WTC11 (cell line): Measurements from ENCODE around the gene DCD. TPM values are rescaled to one million over a fixed set of nuclear protein-coding genes. Genes with fewer than 3 reads are reported as not detected.

Experiments used
- ATAC-seq: fragments of 200-7000 bp; cut with Tn5 transposase; 2 replicates; pipeline ENCODE4 v1.10.0; 2021; ENCODE audit warnings: mild to moderate bottlenecking, moderate library complexity
- CTCF ChIA-PET: fragments of 300-600 bp; sonication (Branson Sonifier 250); formaldehyde crosslinking; loops from one replicate; lab custom pipeline; 2021; ENCODE audit warnings: antibody characterized with exemption; lab: Charles Lee
- POLR2A ChIA-PET: fragments of 350-600 bp; sonication (Branson Sonifier 250); formaldehyde crosslinking; loops from one replicate; lab custom pipeline; 2021; ENCODE audit warnings: antibody characterized with exemption; lab: Charles Lee
- DNase-seq: peaks from one replicate; pipeline ENCODE4 v3.0.0; 2021; ENCODE audit warnings: low spot score
- H3K27ac Mint-ChIP-seq: 2 replicates; pipeline ENCODE4 v1.8.0; 2021; ENCODE audit warnings: mixed read lengths
- H3K27me3 Mint-ChIP-seq: 2 replicates; pipeline ENCODE4 v1.8.0; 2021; ENCODE audit warnings: low read depth, mild to moderate bottlenecking, moderate library complexity, mixed read lengths
- H3K36me3 Mint-ChIP-seq: 2 replicates; pipeline ENCODE4 v1.8.0; 2021; ENCODE audit warnings: mixed read lengths
- H3K4me1 Mint-ChIP-seq: 2 replicates; pipeline ENCODE4 v1.8.0; 2022; ENCODE audit warnings: mixed read lengths
- H3K4me3 Mint-ChIP-seq: 2 replicates; pipeline ENCODE4 v1.8.0; 2021; ENCODE audit warnings: mild to moderate bottlenecking, moderate library complexity, mixed read lengths
- H3K9me3 Mint-ChIP-seq: 2 replicates; pipeline ENCODE4 v1.8.0; 2021; ENCODE audit warnings: mixed read lengths
- ETV6 ChIP-seq: sonication (generic); formaldehyde crosslinking; IDR thresholded peaks from 2 replicates; pipeline ENCODE4 v1.8.1; 2022; ENCODE audit warnings: mild to moderate bottlenecking, missing genetic modification reagents
- FOXK1 ChIP-seq: sonication (generic); formaldehyde crosslinking; IDR thresholded peaks from 2 replicates; pipeline ENCODE4 v1.8.0; 2022; ENCODE audit warnings: mild to moderate bottlenecking, moderate library complexity, missing genetic modification reagents
- FOXP1 ChIP-seq: sonication (generic); formaldehyde crosslinking; IDR thresholded peaks from 2 replicates; pipeline ENCODE4 v1.8.0; 2022; ENCODE audit warnings: missing genetic modification reagents, mild to moderate bottlenecking, moderate library complexity, borderline replicate concordance
- GTF2I ChIP-seq: fragments of 250-450 bp; sonication (Bioruptor Pico); conservative IDR thresholded peaks from 2 replicates; pipeline ENCODE4 v1.4.0; 2021; ENCODE audit warnings: mild to moderate bottlenecking
- JAZF1 ChIP-seq: fragments of 250-450 bp; sonication (Bioruptor Pico); IDR thresholded peaks from 2 replicates; pipeline ENCODE4 v1.9.0; 2021; ENCODE audit warnings: moderate library complexity, mild to moderate bottlenecking, inconsistent platforms
- JUN ChIP-seq: sonication (generic); formaldehyde crosslinking; IDR thresholded peaks from 2 replicates; pipeline ENCODE4 v1.8.0; 2023; ENCODE audit warnings: mild to moderate bottlenecking, missing genetic modification reagents
- SP1 ChIP-seq: sonication (generic); formaldehyde crosslinking; conservative IDR thresholded peaks from 2 replicates; pipeline ENCODE4 v1.8.1; 2022; ENCODE audit warnings: missing genetic modification reagents
- TEAD1 ChIP-seq: sonication (generic); formaldehyde crosslinking; IDR thresholded peaks from 2 replicates; pipeline ENCODE4 v1.8.0; 2022; ENCODE audit warnings: mild to moderate bottlenecking, missing genetic modification reagents
- ZNF121 ChIP-seq: sonication (generic); formaldehyde crosslinking; IDR thresholded peaks from 2 replicates; pipeline ENCODE4 v1.8.0; 2023; ENCODE audit warnings: missing genetic modification reagents
- ZNF232 ChIP-seq: sonication (generic); formaldehyde crosslinking; IDR thresholded peaks from 2 replicates; pipeline ENCODE4 v1.8.0; 2022; ENCODE audit warnings: mild to moderate bottlenecking, missing genetic modification reagents
- ZNF317 ChIP-seq: sonication (generic); formaldehyde crosslinking; IDR thresholded peaks from 2 replicates; pipeline ENCODE4 v1.8.1; 2023; ENCODE audit warnings: low read depth, mild to moderate bottlenecking, moderate library complexity, missing genetic modification reagents, borderline replicate concordance
- total RNA-seq: library from RNA; stranded (reverse); gene quantifications from 3 replicates; pipeline ENCODE4 v1.2.3, GENCODE V29; 2021
- TF ChIP-seq, protein P1 (sequence below): sonication (generic); formaldehyde crosslinking; IDR thresholded peaks from 2 replicates; pipeline ENCODE4 v1.8.0; 2023; ENCODE audit warnings: missing genetic modification reagents, mild to moderate bottlenecking, borderline replicate concordance
- TF ChIP-seq, protein P2 (sequence below): sonication (generic); formaldehyde crosslinking; conservative IDR thresholded peaks from 2 replicates; pipeline ENCODE4 v1.8.1; 2022; ENCODE audit warnings: mild to moderate bottlenecking, missing genetic modification reagents
- TF ChIP-seq, protein P3 (sequence below): sonication (generic); formaldehyde crosslinking; IDR thresholded peaks from 2 replicates; pipeline ENCODE4 v1.8.1; 2023; ENCODE audit warnings: mild to moderate bottlenecking, missing genetic modification reagents, moderate library complexity
- TF ChIP-seq, protein P4 (sequence below): sonication (generic); formaldehyde crosslinking; IDR thresholded peaks from 2 replicates; pipeline ENCODE4 v1.8.0; 2022; ENCODE audit warnings: mild to moderate bottlenecking, missing genetic modification reagents
- TF ChIP-seq, protein P5 (sequence below): fragments of 250-450 bp; sonication (Bioruptor Pico); conservative IDR thresholded peaks from 2 replicates; pipeline ENCODE4 v1.9.0; 2021; ENCODE audit warnings: mild to moderate bottlenecking

DCD gene
- total RNA-seq, 1 experiment from 2014 or later = not detected

DNA sequence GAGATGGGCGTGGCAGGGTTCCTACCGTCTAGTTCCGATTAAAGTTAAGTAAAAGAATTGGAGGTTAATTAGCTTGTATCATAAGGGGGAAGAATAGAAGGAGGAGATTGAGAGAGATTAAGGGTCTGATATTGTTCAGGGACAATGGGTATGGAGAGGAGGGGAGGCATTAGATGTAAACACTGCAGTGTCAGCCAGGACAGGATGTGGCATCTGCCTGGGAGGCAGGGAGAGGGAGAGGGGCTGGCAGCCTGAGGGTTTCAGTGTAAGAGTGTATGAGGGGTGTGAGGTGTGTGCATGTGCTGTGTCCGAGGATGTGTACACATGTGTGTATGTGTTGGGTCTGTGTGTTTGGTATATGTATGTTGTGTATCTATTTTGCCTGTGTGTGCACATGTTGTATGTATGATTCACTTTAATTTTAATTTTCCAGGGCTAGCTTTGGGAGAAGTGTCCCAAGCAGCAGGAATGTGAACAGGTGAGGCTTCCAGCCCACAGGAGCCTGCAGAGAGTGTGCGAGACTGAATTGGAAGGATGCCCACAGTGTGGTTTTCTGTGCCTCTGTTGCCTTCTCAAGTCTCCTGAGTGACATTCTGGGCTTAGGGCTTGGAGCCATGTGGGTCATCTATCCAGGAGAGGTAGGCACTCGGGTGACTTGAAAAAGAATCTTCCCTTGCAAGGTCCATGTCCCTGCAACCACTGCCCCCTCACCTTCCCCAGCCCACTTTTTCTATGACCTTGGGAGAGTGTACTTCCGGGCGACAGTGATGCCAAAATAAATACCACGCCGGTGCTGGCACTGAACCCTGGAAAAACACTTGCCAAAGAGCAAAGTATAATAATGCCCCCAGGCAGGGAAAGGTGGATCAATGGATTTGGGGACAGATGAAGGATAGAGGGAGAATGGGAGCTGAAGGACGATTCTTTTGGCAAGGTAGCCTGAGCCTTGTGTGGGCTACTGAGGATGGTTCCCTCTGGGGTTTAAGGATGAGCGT lies 36.8 kb upstream of the DCD start (continued):
- TF ChIP-seq, protein P1, sequence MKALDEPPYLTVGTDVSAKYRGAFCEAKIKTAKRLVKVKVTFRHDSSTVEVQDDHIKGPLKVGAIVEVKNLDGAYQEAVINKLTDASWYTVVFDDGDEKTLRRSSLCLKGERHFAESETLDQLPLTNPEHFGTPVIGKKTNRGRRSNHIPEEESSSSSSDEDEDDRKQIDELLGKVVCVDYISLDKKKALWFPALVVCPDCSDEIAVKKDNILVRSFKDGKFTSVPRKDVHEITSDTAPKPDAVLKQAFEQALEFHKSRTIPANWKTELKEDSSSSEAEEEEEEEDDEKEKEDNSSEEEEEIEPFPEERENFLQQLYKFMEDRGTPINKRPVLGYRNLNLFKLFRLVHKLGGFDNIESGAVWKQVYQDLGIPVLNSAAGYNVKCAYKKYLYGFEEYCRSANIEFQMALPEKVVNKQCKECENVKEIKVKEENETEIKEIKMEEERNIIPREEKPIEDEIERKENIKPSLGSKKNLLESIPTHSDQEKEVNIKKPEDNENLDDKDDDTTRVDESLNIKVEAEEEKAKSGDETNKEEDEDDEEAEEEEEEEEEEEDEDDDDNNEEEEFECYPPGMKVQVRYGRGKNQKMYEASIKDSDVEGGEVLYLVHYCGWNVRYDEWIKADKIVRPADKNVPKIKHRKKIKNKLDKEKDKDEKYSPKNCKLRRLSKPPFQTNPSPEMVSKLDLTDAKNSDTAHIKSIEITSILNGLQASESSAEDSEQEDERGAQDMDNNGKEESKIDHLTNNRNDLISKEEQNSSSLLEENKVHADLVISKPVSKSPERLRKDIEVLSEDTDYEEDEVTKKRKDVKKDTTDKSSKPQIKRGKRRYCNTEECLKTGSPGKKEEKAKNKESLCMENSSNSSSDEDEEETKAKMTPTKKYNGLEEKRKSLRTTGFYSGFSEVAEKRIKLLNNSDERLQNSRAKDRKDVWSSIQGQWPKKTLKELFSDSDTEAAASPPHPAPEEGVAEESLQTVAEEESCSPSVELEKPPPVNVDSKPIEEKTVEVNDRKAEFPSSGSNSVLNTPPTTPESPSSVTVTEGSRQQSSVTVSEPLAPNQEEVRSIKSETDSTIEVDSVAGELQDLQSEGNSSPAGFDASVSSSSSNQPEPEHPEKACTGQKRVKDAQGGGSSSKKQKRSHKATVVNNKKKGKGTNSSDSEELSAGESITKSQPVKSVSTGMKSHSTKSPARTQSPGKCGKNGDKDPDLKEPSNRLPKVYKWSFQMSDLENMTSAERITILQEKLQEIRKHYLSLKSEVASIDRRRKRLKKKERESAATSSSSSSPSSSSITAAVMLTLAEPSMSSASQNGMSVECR (CRISPR knock-in tag) = no peak
- TF ChIP-seq ZNF121 (CRISPR knock-in tag) (no peak), SP1 (CRISPR knock-in tag) (no peak), JUN (CRISPR knock-in tag) (no peak)
- TF ChIP-seq, protein P2, sequence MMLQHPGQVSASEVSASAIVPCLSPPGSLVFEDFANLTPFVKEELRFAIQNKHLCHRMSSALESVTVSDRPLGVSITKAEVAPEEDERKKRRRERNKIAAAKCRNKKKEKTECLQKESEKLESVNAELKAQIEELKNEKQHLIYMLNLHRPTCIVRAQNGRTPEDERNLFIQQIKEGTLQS (CRISPR knock-in tag) = no peak

DNA sequence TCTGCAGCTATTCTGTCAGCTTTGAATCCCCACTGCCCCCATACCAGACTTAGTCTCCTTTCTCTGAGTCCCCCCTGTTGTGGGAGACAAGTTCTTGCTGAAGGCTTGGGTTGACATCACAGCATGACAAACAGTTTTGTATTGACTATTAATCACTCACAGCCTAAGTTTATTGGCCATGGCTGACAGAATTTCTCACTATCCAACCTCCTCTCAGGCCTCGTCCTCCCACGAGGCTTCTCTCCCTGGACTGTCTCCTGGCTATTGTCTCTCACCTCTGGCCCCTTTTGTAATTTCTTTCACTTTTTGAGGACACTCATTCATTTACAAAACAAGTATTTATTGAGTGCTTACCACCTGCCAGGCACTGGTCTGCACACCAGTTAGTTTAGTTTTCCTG lies 35.2 kb upstream of the DCD start:
- TF ChIP-seq ZNF317 (CRISPR knock-in tag) = no peak
- TF ChIP-seq SP1 (CRISPR knock-in tag) = peak; percentile 51
- TF ChIP-seq TEAD1 (CRISPR knock-in tag) = peak; percentile 46; the same call in 1 of the 2 replicates
- TF ChIP-seq, protein P3, sequence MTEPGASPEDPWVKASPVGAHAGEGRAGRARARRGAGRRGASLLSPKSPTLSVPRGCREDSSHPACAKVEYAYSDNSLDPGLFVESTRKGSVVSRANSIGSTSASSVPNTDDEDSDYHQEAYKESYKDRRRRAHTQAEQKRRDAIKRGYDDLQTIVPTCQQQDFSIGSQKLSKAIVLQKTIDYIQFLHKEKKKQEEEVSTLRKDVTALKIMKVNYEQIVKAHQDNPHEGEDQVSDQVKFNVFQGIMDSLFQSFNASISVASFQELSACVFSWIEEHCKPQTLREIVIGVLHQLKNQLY (CRISPR knock-in tag) = no peak
- TF ChIP-seq ETV6 = peak; percentile 33; the same call in 1 of the 2 replicates
- no peak for TF ChIP-seq JAZF1
- no peak for TF ChIP-seq ZNF232 (CRISPR knock-in tag)
- no peak for TF ChIP-seq FOXP1 (CRISPR knock-in tag)
- TF ChIP-seq, protein P4, sequence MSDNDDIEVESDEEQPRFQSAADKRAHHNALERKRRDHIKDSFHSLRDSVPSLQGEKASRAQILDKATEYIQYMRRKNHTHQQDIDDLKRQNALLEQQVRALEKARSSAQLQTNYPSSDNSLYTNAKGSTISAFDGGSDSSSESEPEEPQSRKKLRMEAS (CRISPR knock-in tag) = peak; percentile 61; the same call in 1 of the 2 replicates
- TF ChIP-seq FOXK1 (CRISPR knock-in tag) = peak; percentile 57; the same call in 1 of the 2 replicates
- no peak for TF ChIP-seq GTF2I (CRISPR knock-in tag)
- TF ChIP-seq, protein P5, sequence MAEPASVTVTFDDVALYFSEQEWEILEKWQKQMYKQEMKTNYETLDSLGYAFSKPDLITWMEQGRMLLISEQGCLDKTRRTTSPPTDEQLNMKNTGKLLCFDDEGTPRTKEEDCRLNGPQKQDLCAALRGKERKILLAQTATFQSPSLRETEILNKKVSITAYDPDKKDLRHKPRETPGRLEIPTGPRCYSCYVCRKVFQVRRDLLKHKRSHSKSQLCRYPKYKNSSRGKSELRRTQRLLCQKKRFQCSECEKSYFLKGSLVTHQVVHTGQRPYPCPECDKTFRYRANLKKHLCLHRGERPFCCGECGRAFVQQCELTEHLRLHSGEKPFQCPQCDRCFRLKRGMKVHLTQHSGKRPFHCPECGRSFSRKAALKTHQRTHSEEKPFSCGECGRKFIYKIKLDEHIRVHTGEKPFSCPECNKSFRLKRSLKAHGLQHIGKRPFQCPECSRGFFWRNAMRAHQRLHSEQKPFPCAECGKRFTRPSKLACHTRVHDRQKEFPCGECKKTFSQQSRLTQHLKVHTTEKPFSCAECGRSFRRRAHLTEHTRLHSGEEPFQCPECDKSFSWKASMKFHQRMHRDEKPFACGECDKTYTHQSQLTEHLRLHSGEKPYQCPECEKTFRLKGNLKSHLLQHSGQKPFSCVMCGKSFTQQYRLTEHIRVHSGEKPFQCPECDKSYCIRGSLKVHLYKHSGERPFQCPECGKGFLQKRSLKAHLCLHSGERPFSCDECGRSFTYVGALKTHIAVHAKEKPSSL (CRISPR knock-in tag) = no peak
- ATAC-seq (peak; percentile 69), DNase-seq (no peak)
- Mint-ChIP-seq H3K4me1 (peaks cover 67% of the 10 kb centered on the region), H3K36me3 (peaks cover 19% of the 10 kb centered on the region), H3K4me3 (peak overlapping the region; percentile 15), H3K27me3 (peaks cover 32% of the 10 kb centered on the region), H3K27ac (peak overlapping the region; percentile 66), H3K9me3 (peaks cover 30% of the 10 kb centered on the region)
- POLR2A ChIA-PET = no interaction called here
- CTCF ChIA-PET = interaction anchor here (0.8 to 5.6 kb wide), 6 partner anchors 10 to 103 kb away, joined by 3 to 26 read pairs (median 4); partner anchors contain the start of gene PPP1R1A
